Activated B cell treated with CpG ODN at 0.5 μM for 24 hours (primary cell): Measurements from ENCODE around the gene FGD5. TPM values are rescaled to one million over a fixed set of nuclear protein-coding genes. Genes with fewer than 3 reads are reported as not detected.

ENCODE experiments used
- ATAC-seq: fragments of 200-7000 bp; cut with Tn5 transposase; one replicate; pipeline ENCODE4 v1.10.0; 2021; ENCODE audit warnings: low read depth, mild to moderate bottlenecking, moderate library complexity
- CTCF ChIA-PET: fragments of 350-600 bp; sonication (Branson Sonifier 250); formaldehyde crosslinking; loops from one replicate; lab custom pipeline; 2021; ENCODE audit warnings: antibody characterized with exemption; lab: Charles Lee
- POLR2A ChIA-PET: fragments of 350-600 bp; sonication (Branson Sonifier 250); formaldehyde crosslinking; loops from one replicate; lab custom pipeline; 2021; ENCODE audit warnings: antibody characterized with exemption; lab: Charles Lee
- DNase-seq: peaks from one replicate; pipeline ENCODE4 v3.0.0; 2022
- H3K27ac Mint-ChIP-seq: one replicate; pipeline ENCODE4 v1.8.0; 2020; ENCODE audit warnings: mixed read lengths
- H3K27me3 Mint-ChIP-seq: one replicate; pipeline ENCODE4 v1.8.0; 2021; ENCODE audit warnings: mixed read lengths
- H3K36me3 Mint-ChIP-seq: one replicate; pipeline ENCODE4 v1.8.0; 2021; ENCODE audit warnings: low read depth, mixed read lengths
- H3K4me1 Mint-ChIP-seq: one replicate; pipeline ENCODE4 v1.8.0; 2021; ENCODE audit warnings: mixed read lengths
- H3K4me3 Mint-ChIP-seq: one replicate; pipeline ENCODE4 v1.8.0; 2020; ENCODE audit warnings: mild to moderate bottlenecking, mixed read lengths
- H3K9me3 Mint-ChIP-seq: one replicate; pipeline ENCODE4 v1.8.0; 2020; ENCODE audit warnings: mixed read lengths
- CTCF ChIP-seq: fragments of 200-600 bp; IDR thresholded peaks from one replicate; pipeline ENCODE4 v1.8.0; 2022; ENCODE audit warnings: antibody characterized with exemption, mild to moderate bottlenecking
- intact Hi-C: fragments of 100-400 bp; cut with micrococcal nuclease; formaldehyde crosslinking; loops from one replicate; pipeline ENCODE4 v1.15.1; 2024
- total RNA-seq: library from RNA; stranded (reverse); gene quantifications from 2 replicates; pipeline ENCODE4 v1.2.3, GENCODE V29; 2022

The FGD5 gene
- total RNA-seq, 1 donor from 2014 or later, result not detected

DNA sequence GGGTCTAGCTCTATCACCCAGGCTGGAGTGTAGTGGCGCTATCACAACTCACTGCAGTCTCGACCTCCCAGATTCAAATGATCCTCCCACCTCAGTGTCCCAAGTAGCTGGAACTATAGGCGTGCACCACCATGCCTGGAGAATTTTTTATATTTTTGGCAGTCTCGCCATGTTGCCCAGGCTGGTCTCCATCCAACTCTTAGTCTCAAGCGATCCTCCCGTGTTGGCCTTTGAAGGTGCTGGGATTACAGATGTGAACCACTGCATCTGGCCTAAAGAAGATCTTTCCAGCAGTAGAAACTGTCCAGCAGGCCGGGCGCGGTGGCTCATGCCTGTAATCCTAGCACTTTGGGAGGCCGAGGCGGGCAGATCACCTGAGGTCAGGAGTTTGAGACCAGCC is 73.5 kb downstream of the FGD5 start:
- DNase-seq, result no peak
- TF ChIP-seq CTCF, result no peak
- intact Hi-C loops, result no loop called here
- ChIA-PET CTCF (no interaction called here), POLR2A (no interaction called here)
- no peaks in the 10 kb centered on the region for H3K4me1 Mint-ChIP-seq
- no peak for ATAC-seq
- H3K4me3 Mint-ChIP-seq, result no peak overlapping the region
- peaks cover 19% of the 10 kb centered on the region for H3K27me3 Mint-ChIP-seq
- H3K27ac Mint-ChIP-seq, result no peak overlapping the region
- H3K9me3 Mint-ChIP-seq, result no peaks in the 10 kb centered on the region
- H3K36me3 Mint-ChIP-seq, result no peaks in the 10 kb centered on the region

DNA sequence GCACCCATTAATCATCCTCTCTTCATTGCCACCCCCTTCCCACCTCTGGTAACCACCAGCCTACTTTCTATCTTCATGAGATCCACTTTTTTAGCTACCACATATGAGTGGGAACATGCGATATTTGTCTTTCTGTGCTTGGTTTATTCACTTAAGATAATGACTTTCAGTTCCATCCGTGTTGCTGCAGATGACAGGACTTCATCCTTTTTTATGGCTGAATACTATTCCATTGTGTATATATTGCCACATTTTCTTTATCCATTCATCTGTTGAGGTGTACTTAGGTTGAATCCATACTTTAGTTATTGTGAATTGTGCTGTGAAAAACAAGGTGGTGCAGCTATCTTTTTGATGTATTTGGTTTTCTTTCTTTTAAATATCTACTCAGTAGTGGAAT is 75.3 kb downstream of the FGD5 start:
- no peak overlapping the region for H3K4me3 Mint-ChIP-seq
- DNase-seq, result no peak
- POLR2A ChIA-PET, result interaction anchor here (0.6 kb wide), 1 partner anchor 17 kb away, joined by 4 read pairs; no protein-coding TSS in a partner anchor

DNA sequence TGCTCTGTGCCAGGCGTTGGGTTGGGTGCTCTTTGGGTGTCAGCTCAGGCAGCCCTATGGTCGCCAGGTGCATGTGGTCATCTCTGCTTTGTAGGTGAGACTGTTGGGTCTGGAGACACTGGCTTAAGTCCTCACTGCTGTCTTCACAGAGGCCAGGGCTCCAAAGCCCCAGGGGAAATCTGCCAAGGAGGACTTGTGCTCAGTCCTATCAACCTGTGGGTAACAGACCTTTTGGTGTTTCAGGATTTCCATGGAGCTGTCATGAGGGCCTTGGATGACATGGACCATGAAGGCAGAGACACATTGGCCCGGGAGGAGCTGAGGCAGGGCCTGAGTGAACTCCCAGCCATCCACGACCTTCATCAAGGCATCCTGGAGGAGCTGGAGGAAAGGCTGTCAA is 78.5 kb downstream of the FGD5 start:
- POLR2A ChIA-PET, result no interaction called here
- TF ChIP-seq CTCF, result no peak
- intact Hi-C loops, result no loop called here
- Mint-ChIP-seq H3K36me3 (no peaks in the 10 kb centered on the region), H3K4me1 (no peaks in the 10 kb centered on the region), H3K4me3 (no peak overlapping the region), H3K9me3 (no peaks in the 10 kb centered on the region), H3K27me3 (peaks cover 29% of the 10 kb centered on the region), H3K27ac (no peak overlapping the region)
- DNase-seq, result no peak
- CTCF ChIA-PET, result no interaction called here
- ATAC-seq, result no peak

More for the DNA sequence above, 75.3 kb downstream of the FGD5 start:
- ATAC-seq, result no peak
- Mint-ChIP-seq H3K9me3 (no peaks in the 10 kb centered on the region), H3K27ac (no peak overlapping the region), H3K4me1 (no peaks in the 10 kb centered on the region), H3K36me3 (no peaks in the 10 kb centered on the region), H3K27me3 (peaks cover 24% of the 10 kb centered on the region)
- no peak for TF ChIP-seq CTCF
- intact Hi-C loops, result no loop called here
- CTCF ChIA-PET, result interaction anchor here (0.6 kb wide), 1 partner anchor 241 kb away, joined by 3 read pairs; no protein-coding TSS in a partner anchor

DNA sequence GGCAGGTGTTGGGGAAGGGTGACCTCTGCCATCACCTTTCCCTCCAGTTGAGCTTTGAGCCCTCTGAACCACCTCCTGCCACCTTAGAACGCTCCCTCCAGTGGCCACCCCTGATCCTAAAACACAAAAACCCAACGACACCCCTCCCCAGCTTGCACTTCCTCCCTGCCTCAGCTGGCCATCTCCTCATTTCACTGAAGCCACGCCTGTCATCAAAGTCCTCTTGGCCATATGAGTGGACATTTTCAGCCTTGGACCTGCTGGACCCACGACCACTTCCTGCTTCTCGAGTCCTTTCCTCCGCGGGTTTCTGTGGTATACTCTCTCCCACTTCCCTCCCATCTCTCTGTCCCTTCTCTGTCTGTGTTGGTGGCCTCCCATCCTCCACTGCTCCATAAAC is 80.2 kb downstream of the FGD5 start:
- intact Hi-C loops, result no loop called here
- no peaks in the 10 kb centered on the region for H3K4me1 Mint-ChIP-seq
- CTCF ChIA-PET, result no interaction called here

GRCh38 chr3:14899993-14900618 is 81.3 kb downstream of the FGD5 start:
- peaks cover 27% of the 10 kb centered on the region for H3K27me3 Mint-ChIP-seq
- H3K36me3 Mint-ChIP-seq, result no peaks in the 10 kb centered on the region
- no peak for TF ChIP-seq CTCF
- peaks cover 2% of the 10 kb centered on the region for H3K9me3 Mint-ChIP-seq
- ATAC-seq, result no peak
- ChIA-PET POLR2A (no interaction called here), CTCF (no interaction called here)
- intact Hi-C loops, result no loop called here
- DNase-seq, result no peak
- H3K27ac Mint-ChIP-seq, result no peak overlapping the region
- no peak overlapping the region for H3K4me3 Mint-ChIP-seq
- H3K4me1 Mint-ChIP-seq, result no peaks in the 10 kb centered on the region

More for the DNA sequence above, 80.2 kb downstream of the FGD5 start:
- Mint-ChIP-seq H3K9me3 (no peaks in the 10 kb centered on the region), H3K27ac (no peak overlapping the region), H3K36me3 (no peaks in the 10 kb centered on the region), H3K27me3 (peaks cover 29% of the 10 kb centered on the region), H3K4me3 (no peak overlapping the region)
- DNase-seq, result no peak
- ATAC-seq, result no peak
- POLR2A ChIA-PET, result no interaction called here
- TF ChIP-seq CTCF, result no peak
